Brain microvascular endothelial cell (primary cell): Measurements from ENCODE around the gene ARFRP1.

Experiments used
- DNase-seq: peaks from one replicate; pipeline ENCODE4 v3.0.0-alpha.2; 2020
- H3K27ac ChIP-seq: fragments of 250-450 bp; sonication (Bioruptor Pico); 2 replicates; pipeline ENCODE4 v1.5.1; 2020; ENCODE audit warnings: mild to moderate bottlenecking, moderate library complexity
- H3K27me3 ChIP-seq: fragments of 250-450 bp; sonication (Bioruptor Pico); replicated peaks from 2 replicates; pipeline ENCODE4 v1.5.1; 2020; ENCODE audit warnings: mild to moderate bottlenecking
- H3K36me3 ChIP-seq: fragments of 250-450 bp; sonication (Bioruptor Pico); replicated peaks from 2 replicates; pipeline ENCODE4 v1.5.1; 2020; ENCODE audit warnings: mild to moderate bottlenecking
- H3K4me3 ChIP-seq: 2 replicates; pipeline ENCODE4 v1.5.1; 2011; ENCODE audit warnings: low read depth, mild to moderate bottlenecking, control low read depth, low read length, moderate library complexity
- in situ Hi-C: cut with HindIII; loops from 2 replicates; pipeline ENCODE4 v1.10.0; 2017; ENCODE audit warnings: low sequenced_read_pairs, low pct_ligation_motif_present
- TF ChIP-seq, protein P1 (sequence below): IDR thresholded peaks from 2 replicates; pipeline ENCODE4 v1.5.1; 2011; ENCODE audit warnings: low read depth, mild to moderate bottlenecking, moderate library complexity, low read length, control low read depth, inconsistent platforms; ENCODE audit errors: missing control alignments

Gene ARFRP1

DNA sequence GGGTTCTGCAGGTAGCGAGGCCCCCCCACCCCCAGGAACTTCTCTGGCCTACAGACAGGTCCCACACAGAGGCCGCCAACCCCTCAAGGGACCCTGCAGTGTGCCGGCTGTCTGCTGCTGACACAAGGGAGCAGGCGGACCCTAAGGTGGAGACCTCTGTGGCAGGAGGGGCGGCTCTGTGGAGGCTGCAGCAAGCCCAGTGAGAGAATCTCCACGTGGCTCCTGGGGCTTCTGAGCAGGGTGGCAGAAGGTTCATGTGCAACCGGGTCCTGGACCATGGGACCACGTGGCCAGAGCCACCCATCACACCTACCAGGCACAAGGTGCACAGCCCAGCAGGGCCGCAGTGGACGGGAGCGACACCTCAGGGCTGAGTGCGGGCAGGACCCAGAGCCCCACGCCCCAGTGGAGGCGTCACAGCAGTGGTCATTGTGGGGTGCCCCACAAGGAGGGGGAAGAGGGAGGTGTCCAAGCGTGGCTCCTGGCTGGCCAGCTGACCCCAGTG lies 4.3 kb downstream of the ARFRP1 start:
- in situ Hi-C loops = no loop called here
- H3K36me3 ChIP-seq = peaks cover 26% of the 10 kb centered on the region

DNA sequence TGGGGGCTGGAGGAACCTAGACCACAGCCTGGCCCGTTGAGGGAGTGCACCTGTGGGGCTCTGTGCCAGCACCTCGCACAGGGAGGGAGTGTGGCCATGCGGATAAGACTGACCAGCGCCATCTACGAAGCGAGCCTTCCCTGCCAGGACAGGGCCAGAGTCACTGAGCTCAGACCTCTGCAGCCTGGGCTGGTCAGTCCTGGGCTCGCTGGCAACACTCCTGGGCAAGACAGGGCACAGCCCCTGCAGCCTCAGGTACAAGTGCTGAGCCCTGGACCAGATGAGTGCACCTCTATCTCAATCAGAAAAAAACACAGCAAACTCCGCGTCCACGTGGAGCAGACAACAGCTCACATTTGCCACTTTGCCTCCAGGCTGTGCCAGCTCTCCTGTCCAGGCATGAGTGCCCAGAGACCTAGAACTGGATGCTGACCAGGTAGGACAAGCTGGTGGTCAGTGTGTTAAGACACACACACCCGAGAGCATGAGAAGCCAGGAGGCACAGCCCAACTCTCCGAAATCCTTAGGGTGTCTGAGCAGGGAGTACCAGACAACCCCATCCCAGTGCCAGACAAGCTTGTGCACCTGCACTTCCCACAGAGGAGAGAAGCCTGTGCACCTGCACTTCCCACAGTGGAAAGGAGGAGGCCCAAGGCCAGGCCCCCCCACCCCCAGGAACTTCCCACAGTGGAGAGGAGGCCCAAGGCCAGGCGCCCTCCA lies 4.9 kb downstream of the ARFRP1 start:
- TF ChIP-seq, protein P1, sequence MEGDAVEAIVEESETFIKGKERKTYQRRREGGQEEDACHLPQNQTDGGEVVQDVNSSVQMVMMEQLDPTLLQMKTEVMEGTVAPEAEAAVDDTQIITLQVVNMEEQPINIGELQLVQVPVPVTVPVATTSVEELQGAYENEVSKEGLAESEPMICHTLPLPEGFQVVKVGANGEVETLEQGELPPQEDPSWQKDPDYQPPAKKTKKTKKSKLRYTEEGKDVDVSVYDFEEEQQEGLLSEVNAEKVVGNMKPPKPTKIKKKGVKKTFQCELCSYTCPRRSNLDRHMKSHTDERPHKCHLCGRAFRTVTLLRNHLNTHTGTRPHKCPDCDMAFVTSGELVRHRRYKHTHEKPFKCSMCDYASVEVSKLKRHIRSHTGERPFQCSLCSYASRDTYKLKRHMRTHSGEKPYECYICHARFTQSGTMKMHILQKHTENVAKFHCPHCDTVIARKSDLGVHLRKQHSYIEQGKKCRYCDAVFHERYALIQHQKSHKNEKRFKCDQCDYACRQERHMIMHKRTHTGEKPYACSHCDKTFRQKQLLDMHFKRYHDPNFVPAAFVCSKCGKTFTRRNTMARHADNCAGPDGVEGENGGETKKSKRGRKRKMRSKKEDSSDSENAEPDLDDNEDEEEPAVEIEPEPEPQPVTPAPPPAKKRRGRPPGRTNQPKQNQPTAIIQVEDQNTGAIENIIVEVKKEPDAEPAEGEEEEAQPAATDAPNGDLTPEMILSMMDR = no peak
- peaks cover 26% of the 10 kb centered on the region for H3K36me3 ChIP-seq
- in situ Hi-C loops = no loop called here
- no peak overlapping the region for H3K4me3 ChIP-seq
- no peak for DNase-seq
- no peak overlapping the region for H3K27ac ChIP-seq
- no peaks in the 10 kb centered on the region for H3K27me3 ChIP-seq

More for the DNA sequence above, 4.3 kb downstream of the ARFRP1 start:
- no peak overlapping the region for H3K4me3 ChIP-seq
- H3K27me3 ChIP-seq = no peaks in the 10 kb centered on the region
- no peak overlapping the region for H3K27ac ChIP-seq
- DNase-seq = no peak
- TF ChIP-seq, protein P1 = no peak

DNA sequence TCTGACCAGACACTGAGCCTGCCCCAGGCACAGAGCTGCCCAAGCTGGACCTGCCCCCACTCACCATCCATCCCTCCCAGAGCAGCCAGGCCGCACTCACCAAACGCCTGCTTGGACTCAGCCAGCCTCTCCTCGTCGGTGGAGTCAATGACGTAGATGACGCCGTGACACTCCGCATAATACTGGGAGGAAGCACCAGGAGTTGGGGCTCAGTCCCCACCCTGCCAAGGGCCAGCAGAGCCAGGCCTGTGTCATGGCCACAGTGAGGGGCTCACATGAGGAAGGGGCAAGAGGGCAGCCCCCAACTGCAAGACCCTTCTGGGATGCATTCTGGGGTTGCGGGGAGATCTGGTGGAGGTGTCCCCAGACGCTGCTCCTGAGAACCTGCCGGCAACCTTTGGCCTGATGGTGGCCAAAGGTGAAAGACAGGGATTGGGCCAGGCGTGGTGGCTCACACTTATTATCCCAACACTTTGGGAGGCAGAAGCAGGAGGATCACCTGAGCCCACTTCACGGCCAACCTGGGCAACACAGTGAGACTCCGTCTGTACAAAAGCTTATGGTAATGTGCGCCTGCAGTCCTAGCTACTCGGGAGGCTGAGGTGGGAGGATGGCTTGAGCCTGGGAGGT lies 5.6 kb downstream of the ARFRP1 start:
- no peaks in the 10 kb centered on the region for H3K27me3 ChIP-seq
- no peak overlapping the region for H3K27ac ChIP-seq
- TF ChIP-seq, protein P1 = no peak
- in situ Hi-C loops = no loop called here
- no peak for DNase-seq
- H3K36me3 ChIP-seq = peaks cover 26% of the 10 kb centered on the region
- H3K4me3 ChIP-seq = no peak overlapping the region

DNA sequence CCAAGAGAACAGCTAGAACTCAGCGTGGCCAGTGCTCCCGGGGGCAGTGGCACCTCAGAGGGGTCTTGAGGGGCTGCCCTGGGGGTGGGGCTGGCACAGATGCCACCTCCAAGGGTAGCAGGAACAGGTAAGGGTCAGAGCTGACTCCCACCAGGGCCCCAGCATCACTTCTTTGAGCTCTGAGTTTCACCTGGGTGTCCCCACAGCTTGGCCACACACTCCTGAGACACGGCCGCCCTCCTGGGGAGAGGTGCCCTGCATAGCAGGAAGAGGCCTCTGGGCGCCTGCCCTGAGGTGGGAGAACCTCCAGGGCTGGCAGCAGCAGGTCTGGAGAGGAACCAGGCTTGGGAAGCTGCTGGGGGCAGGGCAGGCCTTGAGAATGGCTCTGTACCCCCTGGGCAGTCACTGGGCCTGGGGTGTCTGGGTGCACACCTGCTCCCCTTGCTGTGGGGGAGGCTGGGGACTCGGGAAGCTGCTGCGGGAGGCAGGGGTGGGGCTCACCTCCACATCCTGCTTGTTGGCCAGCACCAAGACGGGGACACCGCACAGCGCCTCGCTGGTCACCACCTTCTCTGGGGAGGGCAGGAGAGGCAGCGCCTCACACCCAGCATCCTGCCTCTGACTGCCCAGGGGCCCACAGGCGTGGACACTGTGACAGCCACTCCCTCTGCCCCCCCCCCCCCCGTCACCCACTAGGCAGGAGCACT lies 6.3 kb downstream of the ARFRP1 start:
- no peak overlapping the region for H3K27ac ChIP-seq
- TF ChIP-seq, protein P1 = no peak
- in situ Hi-C loops = no loop called here
- H3K4me3 ChIP-seq = no peak overlapping the region
- DNase-seq = no peak
- peaks cover 26% of the 10 kb centered on the region for H3K36me3 ChIP-seq
- no peaks in the 10 kb centered on the region for H3K27me3 ChIP-seq

DNA sequence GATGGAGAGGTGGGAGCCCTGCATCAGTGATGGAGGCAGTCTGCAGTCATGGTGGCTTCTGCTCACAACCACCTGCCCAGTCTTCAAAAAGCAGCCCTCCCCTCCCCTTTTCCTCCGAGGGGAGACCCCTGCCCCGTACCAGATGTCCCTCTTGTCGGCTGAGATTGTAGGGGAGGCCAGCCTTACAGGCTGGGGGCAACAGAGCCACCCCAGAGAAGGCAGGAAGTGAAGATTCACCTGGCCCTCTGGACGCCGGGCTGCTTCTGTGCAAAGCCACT lies 6.8 kb downstream of the ARFRP1 start:
- no peak overlapping the region for H3K27ac ChIP-seq
- no peak for DNase-seq
- no peaks in the 10 kb centered on the region for H3K27me3 ChIP-seq
- peaks cover 21% of the 10 kb centered on the region for H3K36me3 ChIP-seq
- H3K4me3 ChIP-seq = no peak overlapping the region
- in situ Hi-C loops = no loop called here
- TF ChIP-seq, protein P1 = no peak
